ENCODE results near the gene OR6Q1.

DNA sequence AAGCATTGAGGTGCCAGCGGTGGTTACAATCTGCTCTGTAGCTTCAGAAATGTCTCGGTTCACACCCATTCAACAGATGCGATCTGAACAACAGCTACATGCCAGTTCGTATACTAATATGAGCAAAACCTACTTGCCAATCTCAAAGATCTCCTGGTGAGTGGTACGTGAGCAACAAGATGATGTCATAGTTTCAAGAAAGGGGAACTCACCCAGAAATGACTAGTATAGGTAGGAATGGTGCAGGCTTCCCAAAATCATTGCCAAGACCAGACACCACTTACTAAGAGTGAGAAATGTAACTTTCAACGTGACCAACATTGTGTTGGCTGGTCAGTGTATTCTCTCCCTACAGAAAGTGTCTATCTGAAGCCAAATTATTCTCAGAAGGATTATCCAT, 31.1 kb downstream of the OR6Q1 start:
- TF ChIP-seq, protein P1, sequence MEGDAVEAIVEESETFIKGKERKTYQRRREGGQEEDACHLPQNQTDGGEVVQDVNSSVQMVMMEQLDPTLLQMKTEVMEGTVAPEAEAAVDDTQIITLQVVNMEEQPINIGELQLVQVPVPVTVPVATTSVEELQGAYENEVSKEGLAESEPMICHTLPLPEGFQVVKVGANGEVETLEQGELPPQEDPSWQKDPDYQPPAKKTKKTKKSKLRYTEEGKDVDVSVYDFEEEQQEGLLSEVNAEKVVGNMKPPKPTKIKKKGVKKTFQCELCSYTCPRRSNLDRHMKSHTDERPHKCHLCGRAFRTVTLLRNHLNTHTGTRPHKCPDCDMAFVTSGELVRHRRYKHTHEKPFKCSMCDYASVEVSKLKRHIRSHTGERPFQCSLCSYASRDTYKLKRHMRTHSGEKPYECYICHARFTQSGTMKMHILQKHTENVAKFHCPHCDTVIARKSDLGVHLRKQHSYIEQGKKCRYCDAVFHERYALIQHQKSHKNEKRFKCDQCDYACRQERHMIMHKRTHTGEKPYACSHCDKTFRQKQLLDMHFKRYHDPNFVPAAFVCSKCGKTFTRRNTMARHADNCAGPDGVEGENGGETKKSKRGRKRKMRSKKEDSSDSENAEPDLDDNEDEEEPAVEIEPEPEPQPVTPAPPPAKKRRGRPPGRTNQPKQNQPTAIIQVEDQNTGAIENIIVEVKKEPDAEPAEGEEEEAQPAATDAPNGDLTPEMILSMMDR (IDR thresholded peaks at IDR 0.05) = no peak
- TF ChIP-seq POLR2A (IDR thresholded peaks at IDR 0.05) = no peak

Data from thyroid gland (tissue), 4 donors.